Measurements from ENCODE around the gene MTHFSD. TPM values are rescaled to one million over a fixed set of nuclear protein-coding genes. Genes with fewer than 3 reads are reported as not detected.

MTHFSD gene
- total RNA-seq, 1 donor from 2014 or later = 20.2 TPM

- DNase-seq (ENCODE audit: extremely low spot score, unreplicated experiment) = no peak
- Mint-ChIP-seq H3K27me3 (peaks cover 36% of the 10 kb centered on the region), H3K9me3 (no peaks in the 10 kb centered on the region), H3K4me1 (ENCODE audit: unreplicated experiment) (peaks cover 15% of the 10 kb centered on the region), H3K4me3 (no peak overlapping the region), H3K36me3 (no peaks in the 10 kb centered on the region), H3K27ac (no peak overlapping the region)
- TF ChIP-seq CTCF (conservative IDR thresholded peaks at IDR 0.05) = no peak
Observed at GRCh38 chr16:86559802-86560305, 4.8 kb upstream of the MTHFSD start.

- H3K4me3 Mint-ChIP-seq = no peak overlapping the region
- peaks cover 23% of the 10 kb centered on the region for H3K27me3 Mint-ChIP-seq
- H3K36me3 Mint-ChIP-seq = no peaks in the 10 kb centered on the region
- no peak overlapping the region for H3K27ac Mint-ChIP-seq
- TF ChIP-seq CTCF (conservative IDR thresholded peaks at IDR 0.05) = no peak
- DNase-seq (ENCODE audit: extremely low spot score, unreplicated experiment) = no peak
- H3K9me3 Mint-ChIP-seq = no peaks in the 10 kb centered on the region
- H3K4me1 Mint-ChIP-seq (ENCODE audit: unreplicated experiment) = peaks cover 12% of the 10 kb centered on the region
Observed at GRCh38 chr16:86558355-86559193, 3.5 kb upstream of the MTHFSD start.

- peaks cover 13% of the 10 kb centered on the region for H3K4me1 Mint-ChIP-seq (ENCODE audit: unreplicated experiment)
- H3K27ac Mint-ChIP-seq = no peak overlapping the region
- no peak for TF ChIP-seq CTCF (conservative IDR thresholded peaks at IDR 0.05)
- H3K9me3 Mint-ChIP-seq = no peaks in the 10 kb centered on the region
- no peak overlapping the region for H3K4me3 Mint-ChIP-seq
- peaks cover 17% of the 10 kb centered on the region for H3K27me3 Mint-ChIP-seq
- H3K36me3 Mint-ChIP-seq = no peaks in the 10 kb centered on the region
- DNase-seq (ENCODE audit: extremely low spot score, unreplicated experiment) = no peak
Observed at GRCh38 chr16:86557587-86557986, 2.6 kb upstream of the MTHFSD start.

GRCh38 chr16:86556576-86556975 lies 1.5 kb upstream of the MTHFSD start:
- no peak overlapping the region for H3K27ac Mint-ChIP-seq
- no peak for TF ChIP-seq CTCF (conservative IDR thresholded peaks at IDR 0.05)
- DNase-seq (ENCODE audit: extremely low spot score, unreplicated experiment) = no peak
- H3K9me3 Mint-ChIP-seq = no peaks in the 10 kb centered on the region
- H3K36me3 Mint-ChIP-seq = no peaks in the 10 kb centered on the region
- H3K4me3 Mint-ChIP-seq = no peak overlapping the region
- H3K27me3 Mint-ChIP-seq = peaks cover 17% of the 10 kb centered on the region
- H3K4me1 Mint-ChIP-seq (ENCODE audit: unreplicated experiment) = peaks cover 17% of the 10 kb centered on the region

- no peak for TF ChIP-seq CTCF (conservative IDR thresholded peaks at IDR 0.05)
- peak overlapping the region; percentile 89 for H3K27ac Mint-ChIP-seq
- peak overlapping the region; percentile 87 for H3K4me3 Mint-ChIP-seq
- no peaks in the 10 kb centered on the region for H3K36me3 Mint-ChIP-seq
- peaks cover 17% of the 10 kb centered on the region for H3K4me1 Mint-ChIP-seq (ENCODE audit: unreplicated experiment)
- peaks cover 13% of the 10 kb centered on the region for H3K27me3 Mint-ChIP-seq
- DNase-seq (ENCODE audit: extremely low spot score, unreplicated experiment) = no peak
- H3K9me3 Mint-ChIP-seq = no peaks in the 10 kb centered on the region
Observed at GRCh38 chr16:86555704-86556075, 655 bp upstream of the MTHFSD start.

Measured in type B pancreatic cell (in vitro differentiated cells).